Peyer's patch (tissue), 4 donors: ENCODE measurements around the gene LIMS2.

Experiments
- POLR2A ChIP-seq, 2 donors: fragments of 450-650 bp; IDR thresholded peaks; one replicate each; pipeline ENCODE4 v1.5.1; 2017; ENCODE audit warnings: antibody characterized with exemption in 2 of 2, mild to moderate bottlenecking in 2 of 2, moderate library complexity in 2 of 2
- TF ChIP-seq, protein P1 (sequence below), 6 experiments: fragments of 450-650 bp in 4 of 6; fragments of 200-600 bp in 2 of 6; sonication (generic) in 1 of 6; IDR thresholded peaks; one replicate each; pipeline ENCODE4 v1.5.1; 2017 to 2019; ENCODE audit warnings: antibody characterized with exemption in 6 of 6, mild to moderate bottlenecking in 3 of 6, moderate library complexity in 1 of 6

DNA sequence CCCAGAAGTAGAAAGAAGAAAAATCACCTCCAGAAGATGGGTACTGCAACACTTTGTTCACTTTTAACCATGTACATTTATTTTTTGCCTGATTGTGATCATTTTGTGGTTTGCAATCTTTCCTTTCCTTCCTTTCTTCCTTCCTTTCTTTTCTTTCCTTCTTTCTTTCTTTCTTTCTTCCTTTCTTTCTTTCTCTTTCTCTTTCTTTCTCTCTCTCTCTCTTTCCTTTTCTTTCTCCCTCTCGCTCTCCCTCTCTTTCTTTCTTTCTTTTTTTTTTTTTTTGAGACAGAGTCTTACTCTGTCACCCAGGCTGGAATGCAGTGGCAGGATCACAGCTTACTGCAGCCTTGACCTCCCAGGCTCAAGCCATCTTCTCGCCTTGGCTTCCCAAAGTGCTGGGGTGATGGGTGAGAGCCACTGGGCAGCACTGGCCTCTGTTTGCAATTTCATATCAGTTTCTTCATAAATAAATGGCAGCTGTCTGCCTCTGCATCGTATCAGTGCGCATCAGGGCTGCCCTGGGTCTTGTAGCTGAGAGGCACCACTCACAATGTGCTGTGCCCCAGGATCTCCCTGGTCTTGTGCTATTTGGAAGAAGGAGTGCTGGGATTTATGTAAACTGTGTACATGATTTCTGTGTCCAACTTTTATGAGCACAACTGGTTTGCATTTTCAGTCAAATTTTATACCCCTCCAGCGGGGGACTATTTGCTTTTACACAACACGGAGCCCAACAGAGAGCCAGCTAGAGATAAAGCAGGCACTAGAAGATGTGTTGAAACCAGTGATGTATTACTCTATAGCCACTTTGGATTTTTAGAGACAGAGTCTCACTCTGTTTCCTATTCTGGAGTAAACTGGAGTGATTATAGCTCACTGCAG is 6.9 kb upstream of the LIMS2 start:
- TF ChIP-seq, protein P1, sequence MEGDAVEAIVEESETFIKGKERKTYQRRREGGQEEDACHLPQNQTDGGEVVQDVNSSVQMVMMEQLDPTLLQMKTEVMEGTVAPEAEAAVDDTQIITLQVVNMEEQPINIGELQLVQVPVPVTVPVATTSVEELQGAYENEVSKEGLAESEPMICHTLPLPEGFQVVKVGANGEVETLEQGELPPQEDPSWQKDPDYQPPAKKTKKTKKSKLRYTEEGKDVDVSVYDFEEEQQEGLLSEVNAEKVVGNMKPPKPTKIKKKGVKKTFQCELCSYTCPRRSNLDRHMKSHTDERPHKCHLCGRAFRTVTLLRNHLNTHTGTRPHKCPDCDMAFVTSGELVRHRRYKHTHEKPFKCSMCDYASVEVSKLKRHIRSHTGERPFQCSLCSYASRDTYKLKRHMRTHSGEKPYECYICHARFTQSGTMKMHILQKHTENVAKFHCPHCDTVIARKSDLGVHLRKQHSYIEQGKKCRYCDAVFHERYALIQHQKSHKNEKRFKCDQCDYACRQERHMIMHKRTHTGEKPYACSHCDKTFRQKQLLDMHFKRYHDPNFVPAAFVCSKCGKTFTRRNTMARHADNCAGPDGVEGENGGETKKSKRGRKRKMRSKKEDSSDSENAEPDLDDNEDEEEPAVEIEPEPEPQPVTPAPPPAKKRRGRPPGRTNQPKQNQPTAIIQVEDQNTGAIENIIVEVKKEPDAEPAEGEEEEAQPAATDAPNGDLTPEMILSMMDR (IDR thresholded peaks at IDR 0.05) = no peak
- no peak for TF ChIP-seq POLR2A (IDR thresholded peaks at IDR 0.05)
